HG03097 (cell line): ENCODE data around the gene RTN4R.

Experiments used
- ATAC-seq: cut with Tn5 transposase; IDR thresholded peaks from one replicate; pipeline ENCODE4 v1.9.1; 2021; ENCODE audit not compliant: unreplicated experiment, low FRiP score

Gene RTN4R

DNA sequence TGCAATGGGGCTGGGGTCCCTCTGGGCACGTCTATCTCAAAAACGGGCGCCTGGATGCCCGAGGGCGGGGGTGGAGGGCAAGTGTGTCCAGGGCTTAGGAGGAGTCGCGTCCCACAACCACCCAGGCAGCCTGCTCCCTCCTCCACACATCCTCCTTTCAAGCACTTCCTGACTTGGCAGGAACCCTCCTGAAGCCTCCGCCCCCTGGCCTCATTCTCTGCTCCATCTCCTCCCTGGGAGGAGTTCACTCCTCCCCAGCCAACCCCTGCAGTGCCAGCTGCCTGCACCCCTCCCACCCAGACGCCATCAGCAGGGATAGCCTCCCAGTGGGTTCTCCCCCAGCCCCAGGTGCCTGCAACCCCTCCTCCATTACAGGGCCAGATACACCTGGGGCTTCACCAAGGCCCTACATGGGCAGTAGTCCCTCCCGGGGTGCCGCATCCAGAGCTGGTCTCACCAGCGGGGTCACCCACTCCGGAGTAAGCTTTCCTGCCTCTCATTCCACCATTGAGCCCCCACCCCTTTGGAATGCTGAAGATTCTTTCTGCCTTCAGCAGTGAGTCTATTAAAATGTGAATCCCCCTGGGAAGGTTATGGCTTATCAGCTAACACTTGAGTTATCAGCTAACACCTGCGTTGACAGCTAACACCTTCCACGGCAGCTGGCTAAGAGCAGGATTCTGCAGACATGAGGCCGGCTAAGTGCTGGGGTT lies 24.4 kb downstream of the RTN4R start:
- ATAC-seq, result no peak

DNA sequence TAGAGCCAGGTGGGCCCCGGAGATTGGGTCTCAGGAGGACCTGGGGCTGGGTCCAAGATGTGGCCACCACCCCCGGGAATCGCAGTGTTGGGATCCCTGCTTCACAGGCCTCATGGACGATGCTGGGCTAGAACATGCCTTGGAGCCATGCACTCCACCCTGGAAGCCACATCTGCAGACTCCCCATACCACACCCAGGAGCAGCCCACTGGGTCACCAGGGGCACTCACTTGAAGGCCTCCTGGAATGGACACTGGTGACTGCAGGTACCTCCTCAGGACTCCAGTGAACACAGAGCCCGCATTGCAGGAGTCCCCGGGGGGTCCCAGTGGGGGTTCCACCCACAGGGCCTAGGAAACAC lies 25.0 kb downstream of the RTN4R start:
- ATAC-seq, result no peak

DNA sequence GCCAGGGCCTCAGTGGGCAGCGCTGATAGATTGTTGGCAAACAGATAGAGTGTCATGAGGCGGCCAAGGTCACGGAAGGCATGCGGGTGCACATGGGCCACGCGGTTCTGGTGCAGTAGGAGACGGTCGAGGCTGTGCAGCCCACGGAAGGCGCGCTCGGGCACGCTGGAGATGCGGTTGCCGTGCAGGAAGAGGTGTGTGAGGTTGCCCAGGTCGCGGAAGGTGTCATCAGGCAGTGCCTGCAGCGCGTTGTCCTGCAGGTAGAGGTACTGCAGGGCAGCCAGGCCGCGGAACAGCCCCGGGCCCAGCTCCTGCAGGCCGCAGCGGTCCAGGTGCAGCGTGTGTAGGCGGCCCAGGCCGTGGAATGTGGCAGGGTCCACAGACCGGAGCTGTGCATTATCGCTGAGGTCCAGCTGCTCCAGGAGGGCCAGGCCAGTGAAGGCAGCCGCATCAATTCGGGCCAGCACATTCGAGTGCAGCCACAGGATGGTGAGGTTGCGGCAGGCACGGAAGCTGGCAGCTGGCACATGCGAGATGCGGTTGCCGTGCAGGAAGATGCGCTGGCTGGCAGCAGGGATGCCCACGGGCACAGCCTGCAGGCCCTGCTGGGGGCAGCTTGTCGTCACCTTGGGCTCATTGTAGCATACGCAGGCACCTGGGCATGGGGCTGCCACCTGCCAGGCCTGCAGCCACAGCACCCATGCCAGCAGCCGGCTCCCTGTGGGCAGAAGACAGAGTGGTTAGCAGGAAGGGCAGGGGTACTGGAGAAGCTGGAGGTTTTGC lies 25.5 kb downstream of the RTN4R start:
- ATAC-seq, result no peak

DNA sequence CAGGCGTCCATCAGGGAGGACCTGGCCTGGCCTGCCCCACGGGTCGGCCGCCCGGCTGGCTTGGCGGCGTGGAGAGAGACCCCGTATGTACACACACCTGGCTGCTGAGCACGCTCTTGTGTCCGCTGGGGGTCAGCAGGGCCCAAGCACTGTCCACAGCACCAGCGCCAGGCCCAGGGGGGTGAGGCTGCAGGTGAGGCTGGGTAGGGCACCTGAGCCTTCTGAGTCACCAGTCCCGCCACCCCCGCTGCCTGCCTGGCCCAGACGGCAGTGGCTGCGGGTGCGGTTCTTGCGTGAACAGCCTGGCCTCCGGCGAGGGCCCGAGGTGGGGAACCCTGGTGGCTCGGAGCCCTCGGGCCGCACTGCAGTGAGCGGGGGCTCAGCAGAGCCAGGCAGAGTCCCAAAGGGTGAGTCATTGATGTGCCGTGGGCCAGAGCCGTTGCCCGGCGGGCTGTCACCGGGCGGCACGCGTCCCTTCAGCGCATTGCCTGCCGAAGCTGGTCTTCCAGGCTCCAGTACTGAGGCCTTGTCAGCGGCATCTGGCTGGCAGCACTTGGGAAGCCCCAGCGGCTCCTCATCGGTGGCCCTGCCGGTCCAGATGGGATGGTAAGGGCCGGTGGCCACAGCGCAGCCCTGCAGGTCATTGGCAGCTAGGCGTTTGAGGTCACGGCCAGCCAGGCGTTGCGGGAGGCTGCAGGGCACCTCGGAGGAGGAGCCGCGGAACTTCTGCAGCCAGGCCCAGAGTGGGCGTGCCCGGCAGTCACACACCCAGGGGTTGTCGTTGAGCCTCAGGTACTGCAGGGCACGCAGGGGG lies 26.3 kb downstream of the RTN4R start:
- ATAC-seq, result no peak

DNA sequence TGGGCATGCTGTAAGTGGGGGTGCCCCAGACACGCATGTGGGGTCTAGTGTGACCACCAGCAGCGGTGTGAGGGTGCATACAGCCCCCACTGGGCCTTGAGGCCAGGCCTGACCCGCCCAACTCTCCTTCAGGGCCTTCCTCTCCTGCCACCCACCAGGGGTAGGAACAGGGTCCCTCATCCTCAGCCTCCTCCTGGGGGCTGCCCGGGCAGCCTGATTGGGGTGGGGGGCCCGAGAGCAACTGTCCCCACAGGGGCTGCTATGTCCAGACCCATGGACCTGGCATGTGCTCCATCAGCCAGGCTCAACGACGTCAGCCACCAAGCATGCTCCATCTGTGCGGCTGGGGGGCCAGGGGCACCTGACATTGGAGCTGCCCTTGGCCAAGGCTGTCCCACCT lies 27.2 kb downstream of the RTN4R start:
- no peak for ATAC-seq

DNA sequence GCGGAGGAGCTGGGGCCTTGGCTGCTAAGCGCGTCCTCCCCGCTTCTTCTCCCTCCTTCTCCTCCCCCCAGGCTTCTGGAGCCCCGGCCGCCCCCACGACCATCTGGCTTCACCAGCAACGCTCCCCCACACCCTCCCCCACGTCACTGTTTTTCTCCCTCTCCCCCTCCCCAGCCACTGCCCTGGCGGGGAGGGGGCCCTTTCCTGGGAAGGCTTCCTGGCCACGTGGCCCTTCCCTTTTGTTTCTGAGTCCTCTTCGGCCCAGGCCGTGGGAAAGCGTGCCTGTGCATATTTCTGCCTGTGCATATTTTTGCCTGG lies 27.7 kb downstream of the RTN4R start:
- no peak for ATAC-seq

DNA sequence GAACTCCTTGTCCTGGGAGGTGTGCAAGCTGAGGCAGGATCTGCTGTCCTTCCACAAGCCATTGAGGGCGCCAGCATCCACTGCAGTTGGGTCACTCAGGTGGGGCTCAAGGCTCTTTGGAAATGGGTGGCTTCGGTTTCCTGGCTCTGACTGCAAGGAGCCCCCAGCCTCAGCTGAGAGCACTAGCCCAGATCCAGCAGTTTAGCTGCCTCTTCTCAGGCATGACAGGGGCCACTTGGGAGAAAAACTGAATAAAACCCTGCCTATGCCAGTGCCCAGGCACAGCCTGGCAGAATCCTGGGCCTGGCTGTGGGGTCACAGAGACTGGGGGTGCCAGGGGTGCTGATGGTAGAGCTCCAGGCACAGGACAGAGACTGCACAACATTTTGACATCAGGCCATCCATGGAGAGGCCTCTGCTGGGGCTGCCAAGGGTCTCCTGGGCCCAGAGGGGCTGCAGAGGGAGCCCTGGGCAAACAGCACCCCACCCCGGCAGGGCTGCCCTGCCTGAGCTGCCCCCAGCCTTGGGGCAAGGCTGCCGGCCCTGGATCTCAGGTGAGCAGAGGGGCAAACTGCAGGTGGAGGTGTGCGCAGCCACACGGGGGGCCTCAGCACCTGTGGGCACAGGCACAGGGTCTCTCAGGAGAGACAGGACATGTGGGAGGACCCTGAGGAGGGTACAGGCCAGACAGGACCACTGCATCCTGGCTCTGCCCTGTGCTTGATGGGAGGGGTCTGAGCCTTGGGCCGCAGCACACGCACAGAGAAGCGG lies 28.3 kb downstream of the RTN4R start:
- no peak for ATAC-seq

DNA sequence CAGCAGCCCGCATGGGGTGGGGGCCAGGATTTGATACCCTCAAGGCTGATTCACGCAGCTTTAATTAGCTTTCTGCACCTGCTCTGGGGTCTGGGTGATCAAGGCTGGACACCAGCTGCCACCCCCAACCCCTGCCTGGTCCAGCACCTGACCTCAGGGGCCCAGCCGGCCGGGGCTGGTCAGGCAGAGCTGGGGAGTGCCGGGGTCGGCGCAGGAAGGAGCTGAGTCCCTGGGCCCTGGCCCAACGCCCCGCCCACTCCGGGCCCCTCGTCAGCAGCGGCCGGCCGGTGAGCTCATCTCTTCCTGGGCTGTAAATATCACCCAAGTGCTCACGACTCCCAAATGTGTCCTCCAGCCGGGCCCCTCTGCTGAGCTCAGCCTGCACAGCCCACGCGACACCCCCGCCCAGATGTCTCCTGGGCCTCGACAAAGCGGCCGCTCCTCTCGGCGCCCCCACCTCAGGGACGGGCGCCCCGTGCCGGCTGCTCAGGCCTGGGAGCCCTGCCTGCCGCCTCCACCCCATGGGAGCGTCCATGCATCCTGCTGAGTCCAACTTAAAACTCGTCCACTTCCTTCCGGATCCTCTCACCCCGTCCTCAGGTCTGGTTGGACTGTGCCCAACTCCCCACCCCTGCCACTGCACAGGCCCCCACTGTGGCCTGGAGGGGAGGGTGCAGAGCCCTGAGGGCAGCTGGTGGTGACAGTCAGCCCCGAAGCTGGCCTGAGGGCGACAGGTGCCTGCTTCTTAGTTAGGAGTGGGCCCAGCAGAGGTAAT lies 29.0 kb downstream of the RTN4R start:
- ATAC-seq, result no peak

DNA sequence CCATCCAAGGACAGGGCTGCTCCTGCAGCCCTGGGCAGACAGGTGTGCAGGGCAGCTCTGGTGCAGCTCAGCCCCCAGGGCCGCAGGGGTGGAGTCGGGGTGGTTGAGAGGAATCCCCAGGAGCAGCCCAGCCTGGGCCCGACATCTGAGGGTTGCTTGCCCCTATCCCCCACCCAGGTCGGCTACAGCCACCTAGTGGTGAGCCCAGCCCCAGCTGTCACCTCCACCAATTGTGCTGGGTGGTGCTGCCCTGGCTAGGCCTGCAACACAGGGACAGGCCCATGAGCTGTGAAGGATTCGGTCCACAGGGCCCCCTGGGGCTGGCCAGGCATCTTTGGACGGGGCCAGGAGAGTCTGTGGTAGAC lies 29.6 kb downstream of the RTN4R start:
- no peak for ATAC-seq

DNA sequence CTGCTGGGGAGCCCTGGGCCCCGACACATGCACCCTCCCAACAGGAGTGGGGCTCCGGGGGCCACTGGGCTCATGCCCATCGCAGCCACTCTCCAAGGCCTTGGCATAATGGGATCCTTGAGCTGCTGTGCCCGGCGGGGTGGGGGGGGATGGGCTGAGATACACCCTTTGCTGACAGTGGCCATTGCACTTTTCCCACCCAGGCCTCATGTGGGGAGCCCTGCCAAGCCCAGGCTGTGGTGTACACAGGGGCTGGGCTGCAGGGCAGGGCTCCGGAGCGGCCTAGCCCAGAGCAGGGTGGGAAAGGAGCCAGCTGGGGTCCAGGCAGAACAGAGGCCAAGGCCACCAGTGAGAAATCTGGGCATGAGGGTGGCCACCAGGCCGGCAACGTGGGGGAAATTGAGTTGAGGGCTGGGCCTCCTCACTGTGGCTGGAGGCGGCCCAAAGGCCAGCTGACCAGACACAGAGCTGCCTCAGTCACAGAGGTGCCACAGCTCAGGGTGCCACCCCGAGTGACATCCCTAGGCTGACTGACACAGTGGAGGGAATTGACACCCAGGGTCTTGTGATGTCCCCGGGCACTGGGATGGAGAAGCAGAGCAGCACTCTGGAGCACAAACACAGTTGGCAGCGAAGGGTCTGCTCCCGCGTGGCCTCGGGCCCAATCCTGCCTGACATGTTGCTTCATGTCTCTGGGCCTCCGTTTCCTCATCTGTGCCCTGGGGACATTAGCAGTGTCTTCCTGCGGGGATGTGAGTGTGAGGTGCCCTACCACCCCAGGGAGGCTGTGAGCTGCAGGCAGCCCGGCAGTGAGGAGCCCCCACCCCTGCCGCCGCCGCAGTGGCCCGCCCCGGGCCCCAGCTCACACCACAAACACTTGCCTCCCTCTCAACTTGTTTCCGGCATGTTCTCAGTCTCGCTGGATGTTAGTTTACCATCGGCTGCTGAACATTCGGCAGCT lies 30.4 kb downstream of the RTN4R start:
- no peak for ATAC-seq

DNA sequence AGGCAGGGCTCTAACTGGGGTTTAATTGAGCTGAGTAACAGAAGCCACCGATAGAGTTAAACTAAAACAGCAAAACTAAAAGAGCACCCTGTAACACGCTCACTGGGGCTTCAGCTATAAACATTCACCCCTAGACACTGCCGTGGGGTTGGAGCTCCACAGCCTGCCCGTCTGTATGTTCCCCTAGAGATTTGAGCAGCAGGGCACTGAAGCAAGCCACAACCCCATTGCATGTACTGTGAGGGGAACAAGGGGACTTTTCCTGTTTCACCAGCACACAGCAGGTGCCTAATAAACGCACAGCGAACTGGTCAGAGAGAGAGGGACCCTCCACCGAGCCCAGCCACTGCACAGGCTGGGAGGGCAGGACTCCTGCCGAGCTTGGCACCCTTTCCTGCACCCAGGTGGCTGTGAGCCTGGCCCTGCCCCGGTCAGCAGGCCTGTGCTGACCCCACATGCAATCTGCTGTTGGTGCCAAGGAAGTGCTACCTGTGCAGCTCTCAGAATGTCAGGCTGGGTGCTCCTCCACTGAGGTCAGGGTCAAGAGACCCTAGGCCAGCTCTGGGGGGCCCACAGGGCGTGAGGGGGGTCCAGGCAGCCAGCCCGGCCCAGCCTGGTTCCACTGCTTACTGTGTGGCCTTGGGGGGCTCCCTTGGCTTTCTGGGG lies 31.9 kb downstream of the RTN4R start:
- no peak for ATAC-seq

DNA sequence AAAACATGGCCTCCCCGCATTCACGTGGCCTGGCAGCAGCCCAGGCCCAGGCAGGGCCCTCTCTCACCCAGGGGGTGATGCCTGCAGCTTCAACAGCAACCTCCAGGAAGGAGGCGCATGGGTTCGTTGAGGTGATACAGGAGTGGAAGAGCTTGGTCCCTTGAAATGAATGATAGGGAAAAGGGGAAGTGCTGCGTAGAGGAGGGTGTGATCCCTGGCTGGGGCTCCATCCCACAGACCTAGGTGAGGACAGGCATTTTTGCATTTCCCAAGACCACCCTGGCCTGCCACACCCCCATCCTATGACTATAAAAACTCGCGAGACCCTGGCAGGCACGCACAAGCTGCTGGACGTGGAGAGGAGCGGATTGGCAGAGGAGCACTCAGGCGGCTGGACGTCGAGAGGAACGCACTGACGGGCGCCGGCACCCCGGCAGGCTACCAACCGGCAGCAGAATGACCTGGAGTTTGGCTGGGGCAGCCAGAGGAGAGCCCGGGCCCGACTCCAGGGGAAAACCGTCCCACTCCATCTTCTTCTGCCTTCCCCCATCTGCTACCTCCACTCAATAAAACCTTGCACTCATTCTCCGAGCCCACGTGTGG lies 32.6 kb downstream of the RTN4R start:
- ATAC-seq, result no peak

DNA sequence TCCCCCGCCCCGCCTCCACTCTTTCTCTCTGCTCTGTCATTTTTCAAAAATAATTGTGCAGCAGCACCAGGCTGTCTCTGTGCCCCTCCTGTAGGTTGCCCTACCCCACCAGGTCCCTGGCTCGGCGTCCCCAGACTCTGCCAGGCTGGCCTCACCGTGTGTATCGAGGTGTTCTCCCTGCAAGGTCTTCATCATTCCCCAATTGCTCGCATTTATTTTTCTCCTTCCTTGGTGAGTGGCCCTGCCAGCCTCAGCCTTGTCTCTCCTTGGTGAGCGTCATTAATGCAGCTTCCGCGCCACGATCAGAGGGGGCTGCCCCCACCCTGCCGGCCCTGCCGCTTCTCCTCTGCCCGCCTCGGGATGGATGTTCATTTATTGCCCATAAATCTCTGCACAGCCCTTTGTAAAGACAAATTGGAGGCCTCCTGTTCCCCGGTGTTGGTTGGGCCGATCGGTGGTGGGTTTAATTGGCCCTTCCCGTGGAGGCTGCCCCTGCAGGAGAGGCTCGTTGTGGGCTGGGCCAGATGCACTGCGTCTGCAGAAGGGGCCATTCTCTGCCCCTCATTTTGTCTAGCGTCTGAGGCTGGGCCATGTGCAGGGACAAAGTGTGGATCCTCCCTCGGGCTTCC lies 33.2 kb downstream of the RTN4R start:
- no peak for ATAC-seq

DNA sequence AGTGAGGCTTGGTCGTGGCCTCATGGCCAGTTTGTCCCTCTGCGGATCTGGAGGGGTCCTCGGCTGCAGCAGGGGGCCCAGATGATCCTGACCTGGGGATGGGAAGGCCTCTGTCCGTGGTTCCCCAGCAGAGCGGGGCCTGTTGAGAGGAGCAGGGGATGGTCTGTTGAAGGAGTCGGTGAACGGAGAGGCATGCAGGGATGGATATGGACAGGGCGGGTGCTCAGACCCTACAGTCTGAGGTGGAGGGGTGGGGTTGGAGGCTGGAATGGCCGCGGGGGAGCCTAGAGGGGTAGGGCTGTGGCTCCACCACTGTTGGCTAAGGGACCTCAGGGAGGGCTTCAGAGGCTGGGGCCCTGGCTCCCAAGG lies 33.8 kb downstream of the RTN4R start:
- ATAC-seq, result no peak

DNA sequence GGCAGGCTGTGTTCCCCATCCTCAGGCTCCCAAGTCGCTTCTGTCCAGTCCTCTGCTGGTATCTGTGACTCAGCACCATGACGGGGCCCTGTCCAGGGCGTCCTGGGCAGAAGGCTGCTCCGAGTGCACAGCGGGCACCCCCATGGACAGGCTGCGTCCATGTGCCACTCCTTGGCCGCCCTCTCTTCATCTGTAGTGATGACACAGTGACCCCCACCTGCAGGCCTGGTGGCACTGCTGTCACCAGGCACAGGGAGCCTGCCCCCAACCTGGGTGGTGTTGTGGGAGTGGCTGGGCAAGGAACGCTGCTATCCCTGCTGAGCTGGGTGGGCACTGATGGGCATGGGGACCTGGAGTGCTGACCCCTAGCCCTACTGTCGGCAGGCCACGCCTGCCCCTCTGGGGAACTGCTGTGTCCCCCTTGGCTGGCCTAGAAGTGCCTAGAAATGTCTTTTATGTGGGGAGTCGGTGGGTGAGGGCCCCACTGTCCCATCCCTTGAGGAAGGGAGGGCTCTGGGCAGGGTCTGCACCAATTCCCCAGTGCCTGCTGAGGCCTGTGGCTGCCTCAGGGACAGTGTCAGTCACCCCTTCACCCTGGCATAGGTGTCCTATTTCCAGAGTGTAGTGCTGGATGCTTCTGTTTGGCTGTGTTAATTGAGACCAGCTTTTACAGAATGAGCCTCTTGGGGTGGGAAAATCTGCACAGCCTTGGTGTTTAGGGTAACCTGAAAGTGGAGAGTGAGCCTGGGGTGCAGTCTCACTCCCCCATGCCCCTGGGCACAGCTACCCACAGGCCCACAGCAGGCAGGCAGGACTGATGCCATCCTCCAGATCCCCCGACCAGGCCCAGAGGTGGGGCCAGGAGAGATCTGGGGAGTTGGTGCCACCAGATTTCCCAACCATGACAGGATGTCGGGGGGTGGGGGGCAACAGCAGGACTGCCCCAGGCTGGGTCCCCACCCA lies 34.5 kb downstream of the RTN4R start:
- no peak for ATAC-seq

DNA sequence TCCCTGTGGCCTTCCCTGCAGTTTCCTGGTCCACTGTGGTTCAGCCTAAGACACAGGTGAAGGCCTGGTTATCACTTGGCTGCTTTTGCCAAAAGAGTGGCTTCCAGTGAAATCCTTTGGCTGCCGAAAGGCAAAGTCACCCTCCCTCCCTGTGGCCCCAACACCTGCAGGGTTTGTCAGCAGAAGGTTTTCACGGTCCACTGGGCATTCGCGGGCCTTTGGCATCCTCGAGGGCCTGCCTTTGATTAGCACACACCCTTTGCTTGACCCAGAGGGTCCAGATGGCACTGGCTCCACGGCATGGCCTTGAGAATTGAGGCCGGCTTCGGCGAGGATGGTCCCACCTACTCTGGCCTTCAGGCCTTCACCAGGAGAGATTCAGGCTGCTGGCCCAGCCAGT lies 35.3 kb downstream of the RTN4R start:
- no peak for ATAC-seq

DNA sequence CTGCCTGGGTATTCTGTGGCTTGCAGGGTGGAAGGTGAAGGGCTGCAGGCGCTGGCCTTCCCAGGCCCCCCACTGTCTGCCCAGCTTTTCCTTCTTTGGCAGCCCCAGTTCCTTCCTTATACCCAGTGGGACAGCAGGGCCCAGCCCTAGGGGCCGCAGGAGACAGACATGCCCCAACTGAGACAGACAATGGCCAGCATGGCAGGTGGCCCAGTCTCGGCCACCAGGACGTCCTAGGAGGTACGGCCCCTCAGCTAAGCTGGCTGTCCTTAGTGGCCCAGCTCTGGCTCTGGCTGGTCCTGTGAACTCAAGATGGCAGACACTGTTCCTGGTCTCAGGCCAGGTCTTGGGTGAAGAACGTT lies 35.9 kb downstream of the RTN4R start:
- no peak for ATAC-seq
